ENCODE data around the gene CD300LB. TPM values are rescaled to one million over a fixed set of nuclear protein-coding genes. Genes with fewer than 3 reads are reported as not detected.

Gene CD300LB
- polyA plus RNA-seq, 1 donor (not counting 4 experiments of a cell fraction or from before 2014, with no cell fraction given): not detected

DNA sequence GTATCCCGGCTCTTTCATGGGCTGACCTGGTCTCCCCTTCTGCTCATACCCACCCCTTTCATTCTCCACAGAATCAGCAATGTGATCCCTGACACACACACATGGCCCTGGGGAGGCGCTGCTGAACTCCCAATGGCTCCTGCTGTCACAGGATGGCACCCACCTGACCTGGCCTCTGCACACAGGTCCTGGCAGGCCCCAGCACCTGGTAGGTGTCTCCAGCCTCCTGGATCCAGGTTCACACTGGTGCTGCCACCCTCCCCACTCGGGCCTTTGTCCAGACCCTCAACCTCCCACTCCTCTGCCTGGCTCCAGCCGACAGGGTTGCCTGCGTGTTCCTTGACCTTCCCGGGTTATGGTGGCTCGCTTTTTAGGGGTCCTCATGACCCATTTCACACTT is 16.0 kb upstream of the CD300LB start:
- H3K9me1 ChIP-seq (ENCODE audit: control insufficient read depth, extremely low read depth, insufficient read depth, low read length): no peaks in the 10 kb centered on the region

DNA sequence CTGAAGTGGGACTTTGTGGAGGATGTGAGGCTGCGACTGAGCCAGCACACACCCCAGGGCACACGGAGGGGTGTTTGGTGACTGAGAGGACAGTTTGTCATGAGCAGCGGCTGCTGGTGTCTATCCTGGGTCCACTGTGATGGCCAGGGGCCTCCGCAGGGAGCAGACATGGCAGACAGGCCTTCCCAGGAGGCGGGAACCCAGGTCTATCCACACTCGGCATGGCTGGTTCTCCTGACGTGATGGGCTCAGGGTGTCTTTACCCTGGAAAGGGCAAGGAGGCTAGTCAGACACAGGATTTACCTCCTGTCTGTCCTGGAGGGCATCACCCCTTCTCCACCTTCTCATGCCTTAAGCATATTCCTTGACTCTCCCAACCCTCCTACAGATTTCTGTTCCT is 15.3 kb upstream of the CD300LB start:
- dilution Hi-C loops (cut with MboI; ENCODE audit: extremely low pct_ligation_motif_present, low sequenced_read_pairs): no loop called here
- Histone ChIP-seq H3K4me2 (ENCODE audit: control insufficient read depth, extremely low read depth, insufficient read depth, low read depth, low read length) (no peak overlapping the region), H4K20me1 (ENCODE audit: control insufficient read depth, extremely low read depth, insufficient read depth, low read length) (no peaks in the 10 kb centered on the region), H3K27ac (ENCODE audit: control insufficient read depth, insufficient read depth, low read length) (no peak overlapping the region), H3K4me1 (ENCODE audit: control insufficient read depth, extremely low read depth, insufficient read depth, low read length) (peaks cover 11% of the 10 kb centered on the region), H3K4me3 (ENCODE audit: control insufficient read depth in 2 of 3, extremely low read depth in 1 of 3, insufficient read depth in 2 of 3, low read depth in 1 of 3, low read length in 3 of 3) (no peak overlapping the region), H3K9ac (ENCODE audit: control insufficient read depth, extremely low read depth, insufficient read depth, low read length) (no peak overlapping the region), H2AFZ (ENCODE audit: control insufficient read depth, low read length) (no peak overlapping the region), H3K9me1 (ENCODE audit: control insufficient read depth, extremely low read depth, insufficient read depth, low read length) (no peaks in the 10 kb centered on the region), H3K79me2 (ENCODE audit: control insufficient read depth, insufficient read depth, low read length) (no peaks in the 10 kb centered on the region), H3K9me3 (ENCODE audit: control insufficient read depth, low read depth, low read length) (no peaks in the 10 kb centered on the region), H3K36me3 (ENCODE audit: control insufficient read depth in 2 of 2, extremely low read depth in 1 of 2, insufficient read depth in 2 of 2, low read length in 2 of 2) (no peaks in the 10 kb centered on the region), H3K27me3 (ENCODE audit: control insufficient read depth, extremely low read depth, insufficient read depth, low read length) (peaks cover 9% of the 10 kb centered on the region)
- no peak for DNase-seq (ENCODE audit: low read depth, low spot score)
- TF ChIP-seq, protein P1, sequence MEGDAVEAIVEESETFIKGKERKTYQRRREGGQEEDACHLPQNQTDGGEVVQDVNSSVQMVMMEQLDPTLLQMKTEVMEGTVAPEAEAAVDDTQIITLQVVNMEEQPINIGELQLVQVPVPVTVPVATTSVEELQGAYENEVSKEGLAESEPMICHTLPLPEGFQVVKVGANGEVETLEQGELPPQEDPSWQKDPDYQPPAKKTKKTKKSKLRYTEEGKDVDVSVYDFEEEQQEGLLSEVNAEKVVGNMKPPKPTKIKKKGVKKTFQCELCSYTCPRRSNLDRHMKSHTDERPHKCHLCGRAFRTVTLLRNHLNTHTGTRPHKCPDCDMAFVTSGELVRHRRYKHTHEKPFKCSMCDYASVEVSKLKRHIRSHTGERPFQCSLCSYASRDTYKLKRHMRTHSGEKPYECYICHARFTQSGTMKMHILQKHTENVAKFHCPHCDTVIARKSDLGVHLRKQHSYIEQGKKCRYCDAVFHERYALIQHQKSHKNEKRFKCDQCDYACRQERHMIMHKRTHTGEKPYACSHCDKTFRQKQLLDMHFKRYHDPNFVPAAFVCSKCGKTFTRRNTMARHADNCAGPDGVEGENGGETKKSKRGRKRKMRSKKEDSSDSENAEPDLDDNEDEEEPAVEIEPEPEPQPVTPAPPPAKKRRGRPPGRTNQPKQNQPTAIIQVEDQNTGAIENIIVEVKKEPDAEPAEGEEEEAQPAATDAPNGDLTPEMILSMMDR (optimal IDR thresholded peaks at IDR 0.05 in 1 of 3, IDR thresholded peaks at IDR 0.05 in 1 of 3, conservative IDR thresholded peaks at IDR 0.05 in 1 of 3; ENCODE audit: extremely low read depth in 1 of 3, insufficient read depth in 2 of 3, low read length in 3 of 3): no peak
- no peak for TF ChIP-seq EZH2 (IDR thresholded peaks at IDR 0.05; ENCODE audit: low read length)
- no peak for FAIRE-seq

More for the DNA sequence above, 16.0 kb upstream of the CD300LB start:
- FAIRE-seq: no peak
- no peak for TF ChIP-seq EZH2 (IDR thresholded peaks at IDR 0.05; ENCODE audit: low read length)
- TF ChIP-seq, protein P1 (optimal IDR thresholded peaks at IDR 0.05 in 1 of 3, IDR thresholded peaks at IDR 0.05 in 1 of 3, conservative IDR thresholded peaks at IDR 0.05 in 1 of 3; ENCODE audit: extremely low read depth in 1 of 3, insufficient read depth in 2 of 3, low read length in 3 of 3): no peak
- H3K4me2 ChIP-seq (ENCODE audit: control insufficient read depth, extremely low read depth, insufficient read depth, low read depth, low read length): no peak overlapping the region
- H3K27me3 ChIP-seq (ENCODE audit: control insufficient read depth, extremely low read depth, insufficient read depth, low read length): peaks cover 9% of the 10 kb centered on the region
- DNase-seq (ENCODE audit: low read depth, low spot score): no peak
- H3K4me1 ChIP-seq (ENCODE audit: control insufficient read depth, extremely low read depth, insufficient read depth, low read length): peaks cover 18% of the 10 kb centered on the region
- no peaks in the 10 kb centered on the region for H3K9me3 ChIP-seq (ENCODE audit: control insufficient read depth, low read depth, low read length)
- H3K4me3 ChIP-seq (ENCODE audit: control insufficient read depth in 2 of 3, extremely low read depth in 1 of 3, insufficient read depth in 2 of 3, low read depth in 1 of 3, low read length in 3 of 3): no peak overlapping the region
- dilution Hi-C loops (cut with MboI; ENCODE audit: extremely low pct_ligation_motif_present, low sequenced_read_pairs): no loop called here
- no peaks in the 10 kb centered on the region for H4K20me1 ChIP-seq (ENCODE audit: control insufficient read depth, extremely low read depth, insufficient read depth, low read length)
- H3K79me2 ChIP-seq (ENCODE audit: control insufficient read depth, insufficient read depth, low read length): no peaks in the 10 kb centered on the region
- H3K27ac ChIP-seq (ENCODE audit: control insufficient read depth, insufficient read depth, low read length): no peak overlapping the region
- no peaks in the 10 kb centered on the region for H3K36me3 ChIP-seq (ENCODE audit: control insufficient read depth in 2 of 2, extremely low read depth in 1 of 2, insufficient read depth in 2 of 2, low read length in 2 of 2)
- no peak overlapping the region for H3K9ac ChIP-seq (ENCODE audit: control insufficient read depth, extremely low read depth, insufficient read depth, low read length)
- H2AFZ ChIP-seq (ENCODE audit: control insufficient read depth, low read length): no peak overlapping the region

Data from keratinocyte (primary cell).